OCI-LY1 (cell line): Measurements from ENCODE around the gene NGF.

ENCODE experiments used
- CTCF ChIP-seq: fragments of 200-600 bp; sonication (generic), shearing (Covaris generic); IDR thresholded peaks from 2 replicates; pipeline ENCODE4 v1.5.1; 2017; ENCODE audit warnings: mild to moderate bottlenecking, antibody characterized with exemption, low read length, moderate library complexity, mixed read lengths
- EZH2 ChIP-seq: fragments of 200-600 bp; sonication (generic), shearing (Covaris generic); IDR thresholded peaks from 2 replicates; pipeline ENCODE4 v1.8.0; 2017; ENCODE audit warnings: borderline replicate concordance, mixed run types, mild to moderate bottlenecking, antibody characterized with exemption, low read length, moderate library complexity, mixed read lengths

- TF ChIP-seq CTCF (no peak), EZH2 (no peak)
Measured at GRCh38 chr1:115341948-115342347, 3.9 kb upstream of the NGF start.
